CD14-positive monocyte (primary cell): ENCODE data around the gene TOR1AIP2. TPM values are rescaled to one million over a fixed set of nuclear protein-coding genes. Genes with fewer than 3 reads are reported as not detected.

Source experiments
- DNase-seq, 3 donors: peaks; one replicate each; pipeline ENCODE4 v3.0.0-alpha.2; 2011 to 2022
- H2AFZ ChIP-seq: 2 replicates; pipeline ENCODE4 v1.6.0; 2012; ENCODE audit warnings: mild to moderate bottlenecking, low read depth, low read length, inconsistent platforms; ENCODE audit not compliant: insufficient read depth, poor library complexity, severe bottlenecking
- H3K27ac ChIP-seq, 2 donors: 1 replicate in 1 of 2; 2 replicates in 1 of 2; pipeline ENCODE4 v1.5.1; 2012 to 2013; ENCODE audit warnings: low read length in 2 of 2, control low read depth in 1 of 2, inconsistent platforms in 1 of 2, low read depth in 1 of 2, mild to moderate bottlenecking in 1 of 2
- H3K27me3 ChIP-seq, 2 donors: one replicate each; pipeline versions ENCODE4 v1.6.0 to v1.6.1; 2011 to 2013; ENCODE audit warnings: low read length in 2 of 2; ENCODE audit not compliant: control insufficient read depth in 2 of 2, insufficient read depth in 2 of 2
- H3K36me3 ChIP-seq, 2 donors: replicated peaks in 1 of 2; 1 replicate in 1 of 2; 2 replicates in 1 of 2; pipeline versions ENCODE4 v1.5.1 to v1.6.1; 2012 to 2013; ENCODE audit warnings: low read length in 2 of 2, control low read depth in 1 of 2, inconsistent platforms in 1 of 2, mild to moderate bottlenecking in 1 of 2; ENCODE audit not compliant: insufficient read depth in 2 of 2, control insufficient read depth in 1 of 2
- H3K4me1 ChIP-seq, 2 donors: 1 replicate in 1 of 2; 2 replicates in 1 of 2; pipeline versions ENCODE4 v1.5.1 to v1.6.1; 2012 to 2013; ENCODE audit warnings: low read length in 2 of 2, control low read depth in 1 of 2, inconsistent platforms in 1 of 2, mild to moderate bottlenecking in 1 of 2, moderate library complexity in 1 of 2; ENCODE audit not compliant: insufficient read depth in 2 of 2, control insufficient read depth in 1 of 2
- H3K4me2 ChIP-seq: replicated peaks from 2 replicates; pipeline ENCODE3; 2012; ENCODE audit warnings: low read length, moderate library complexity, mild to moderate bottlenecking; ENCODE audit not compliant: poor library complexity, severe bottlenecking; ENCODE audit errors: extremely low read depth
- H3K4me3 ChIP-seq, 3 experiments: fragments of 200-600 bp in 1 of 3; sonication (generic) in 1 of 3; replicated peaks in 1 of 3; 1 replicate in 2 of 3; 2 replicates in 1 of 3; pipeline ENCODE4 v1.5.1; 2011 to 2013; ENCODE audit warnings: low read length in 3 of 3, mild to moderate bottlenecking in 3 of 3, control low read depth in 2 of 3, low read depth in 2 of 3, inconsistent platforms in 1 of 3, moderate library complexity in 1 of 3
- H3K79me2 ChIP-seq: 2 replicates; pipeline ENCODE4 v1.6.0; 2012; ENCODE audit warnings: mild to moderate bottlenecking, control low read depth, inconsistent platforms, low read length, moderate library complexity; ENCODE audit not compliant: insufficient read depth
- H3K9ac ChIP-seq: 2 replicates; pipeline ENCODE4 v1.6.0; 2017; ENCODE audit warnings: low read length, mild to moderate bottlenecking; ENCODE audit not compliant: insufficient read depth, poor library complexity, severe bottlenecking
- H3K9me3 ChIP-seq, 2 donors: replicated peaks in 1 of 2; 1 replicate in 1 of 2; 2 replicates in 1 of 2; pipeline versions ENCODE4 v1.5.1 to v1.6.1; 2012 to 2013; ENCODE audit warnings: low read length in 2 of 2, control low read depth in 1 of 2; ENCODE audit not compliant: control insufficient read depth in 1 of 2, insufficient read depth in 1 of 2
- H4K20me1 ChIP-seq: 2 replicates; pipeline ENCODE4 v1.6.0; 2012; ENCODE audit warnings: mild to moderate bottlenecking, low read length, control low read depth, moderate library complexity; ENCODE audit not compliant: insufficient read depth
- H3K27ac Mint-ChIP-seq, 7 donors: one replicate each; pipeline ENCODE4 v1.8.0; 2020; ENCODE audit warnings: mild to moderate bottlenecking in 7 of 7, mixed read lengths in 7 of 7, moderate library complexity in 6 of 7, inconsistent platforms in 2 of 7
- H3K27me3 Mint-ChIP-seq, 3 donors: one replicate each; pipeline ENCODE4 v1.8.0; 2021 to 2022; ENCODE audit warnings: low read depth in 3 of 3, mild to moderate bottlenecking in 3 of 3, mixed read lengths in 3 of 3, moderate library complexity in 3 of 3, inconsistent platforms in 1 of 3
- H3K36me3 Mint-ChIP-seq, 2 donors: one replicate each; pipeline ENCODE4 v1.8.0; 2020; ENCODE audit warnings: mixed read lengths in 2 of 2, inconsistent platforms in 1 of 2, mild to moderate bottlenecking in 1 of 2
- H3K4me1 Mint-ChIP-seq: one replicate; pipeline ENCODE4 v1.8.0; 2020; ENCODE audit warnings: mild to moderate bottlenecking, mixed read lengths
- H3K4me3 Mint-ChIP-seq, 2 donors: one replicate each; pipeline ENCODE4 v1.8.0; 2020; ENCODE audit warnings: mild to moderate bottlenecking in 2 of 2, mixed read lengths in 2 of 2, moderate library complexity in 1 of 2
- H3K9me3 Mint-ChIP-seq, 7 donors: one replicate each; pipeline ENCODE4 v1.8.0; 2020 to 2022; ENCODE audit warnings: mixed read lengths in 7 of 7, mild to moderate bottlenecking in 6 of 7, moderate library complexity in 6 of 7, inconsistent platforms in 2 of 7
- CTCF ChIP-seq: fragments of 200-600 bp; IDR thresholded peaks from one replicate; pipeline ENCODE4 v1.8.0; 2022; ENCODE audit warnings: antibody characterized with exemption, mild to moderate bottlenecking
- WGBS: methylation state at CpG from one replicate; pipeline ENCODE4 v1.1.5; 2013; ENCODE audit warnings: missing lambda C conversion rate; ENCODE audit not compliant: insufficient coverage; 5-methylcytosine and 5-hydroxymethylcytosine counted together
- intact Hi-C, 2 donors: fragments of 100-400 bp; cut with micrococcal nuclease; formaldehyde crosslinking; loops; one replicate each; pipeline versions ENCODE4 v1.15.0 to v1.15.1; 2023
- polyA plus RNA-seq, 3 donors: library from polyadenylated mRNA; depleted of rRNA in 1 of 3; unstranded in 2 of 3; stranded (reverse) in 1 of 3; fragments of 300-500 nt in 2 of 3; fragments of >200 nt in 1 of 3; fragmentation: Illumina TruSeq in 2 of 3; gene quantifications; 1 replicate in 2 of 3; 2 replicates in 1 of 3; pipeline ENCODE4 v1.2.3, GENCODE V29; 2012 to 2021

The TOR1AIP2 gene
- polyA plus RNA-seq, 3 donors: 9.9 to 21.5 (median 20.5) TPM

- H3K4me2 ChIP-seq: no peak overlapping the region
- Mint-ChIP-seq H3K4me3 (no peak overlapping the region), H3K27ac (no peak overlapping the region), H3K27me3 (peaks cover 5 to 13% (median 10%) of the 10 kb centered on the region in 3 donors), H3K9me3 (peaks cover 0 to 2% (median 0%) of the 10 kb centered on the region in 7 donors), H3K4me1 (peaks cover 15% of the 10 kb centered on the region), H3K36me3 (no peaks in the 10 kb centered on the region)
- H3K4me3 ChIP-seq: no peak overlapping the region
- H3K27ac ChIP-seq: no peak overlapping the region
- H3K9me3 ChIP-seq: no peaks in the 10 kb centered on the region
- no peaks in the 10 kb centered on the region for H3K79me2 ChIP-seq
- no peaks in the 10 kb centered on the region for H4K20me1 ChIP-seq
- no peaks in the 10 kb centered on the region for H3K36me3 ChIP-seq
- H3K27me3 ChIP-seq: no peaks in the 10 kb centered on the region
- H3K9ac ChIP-seq: no peak overlapping the region
- H2AFZ ChIP-seq: no peak overlapping the region
- WGBS: 98% methylated on average over 4 of the region's 7 CpGs
- peaks cover 7 to 12% of the 10 kb centered on the region in 2 donors for H3K4me1 ChIP-seq
- intact Hi-C loops: no loop called here
- TF ChIP-seq CTCF: no peak
- DNase-seq: no peak
These were observed 67.3 kb downstream of the TOR1AIP2 start for GRCh38 chr1:179810367-179810715.

- 18% methylated on average over 4 of the region's 14 CpGs for WGBS
- intact Hi-C loops: loop anchor here in 1 of 2 donors (5.0 kb wide), 1 partner anchor 732 kb away; no protein-coding TSS in a partner anchor
- DNase-seq: peak; percentile 47 to 63 (median 62)
- Histone ChIP-seq H3K36me3 (no peaks in the 10 kb centered on the region), H3K27ac (no peak overlapping the region), H3K79me2 (no peaks in the 10 kb centered on the region), H3K9ac (no peak overlapping the region), H3K4me3 (no peak overlapping the region), H3K4me1 (peaks cover 5 to 7% of the 10 kb centered on the region in 2 donors), H3K27me3 (no peaks in the 10 kb centered on the region), H4K20me1 (no peaks in the 10 kb centered on the region), H3K9me3 (no peaks in the 10 kb centered on the region), H2AFZ (peak overlapping the region; percentile 5), H3K4me2 (no peak overlapping the region)
- H3K9me3 Mint-ChIP-seq: peaks cover 0 to 2% (median 0%) of the 10 kb centered on the region in 7 donors
- H3K27ac Mint-ChIP-seq: no peak overlapping the region
- H3K36me3 Mint-ChIP-seq: no peaks in the 10 kb centered on the region
- peak; percentile 87 for TF ChIP-seq CTCF
- H3K4me1 Mint-ChIP-seq: peaks cover 9% of the 10 kb centered on the region
- peaks cover 5 to 12% (median 9%) of the 10 kb centered on the region in 3 donors for H3K27me3 Mint-ChIP-seq
- H3K4me3 Mint-ChIP-seq: no peak overlapping the region
These were observed 67.9 kb downstream of the TOR1AIP2 start for GRCh38 chr1:179809506-179810366.
